H1 (cell line): ENCODE results near the gene PIK3R6. TPM values are rescaled to one million over a fixed set of nuclear protein-coding genes. Genes with fewer than 3 reads are reported as not detected.

Source experiments
- CTCF ChIA-PET: fragments of 300-600 bp; sonication (Branson Sonifier 250); formaldehyde crosslinking; loops from one replicate; lab custom pipeline; 2021; ENCODE audit not compliant: partially characterized antibody; lab: Charles Lee
- POLR2A ChIA-PET: fragments of 300-600 bp; sonication (Branson Sonifier 250); formaldehyde crosslinking; loops from one replicate; lab custom pipeline; 2021; ENCODE audit warnings: inconsistent platforms; ENCODE audit not compliant: partially characterized antibody; lab: Charles Lee
- DNase-seq, 2 experiments: peaks; one replicate each; pipeline versions ENCODE4 v3.0.0 to v3.0.0-alpha.2; 2010 to 2022; ENCODE audit warnings: low spot score in 2 of 2, low read depth in 1 of 2, mixed read lengths in 1 of 2
- FAIRE-seq: peaks from 2 replicates; lab custom pipeline; 2011; peaks lifted over from hg19 to GRCh38; lab: Jason Lieb, UNC
- H2AFZ ChIP-seq: 2 replicates; pipeline ENCODE4 v1.8.1; 2012; ENCODE audit warnings: low read length, inconsistent platforms
- H2AK5ac ChIP-seq: 2 replicates; pipeline ENCODE4 v1.6.1; 2013; ENCODE audit warnings: low read depth, low read length
- H2BK120ac ChIP-seq: replicated peaks from 2 replicates; pipeline ENCODE3; 2013; ENCODE audit warnings: low read depth, low read length, inconsistent platforms
- H2BK12ac ChIP-seq: 2 replicates; pipeline ENCODE4 v1.6.1; 2013; ENCODE audit warnings: low read depth, low read length
- H2BK15ac ChIP-seq: 2 replicates; pipeline ENCODE4 v1.6.1; 2013; ENCODE audit warnings: low read length
- H2BK20ac ChIP-seq: 2 replicates; pipeline ENCODE4 v1.6.1; 2013; ENCODE audit warnings: low read length
- H2BK5ac ChIP-seq: 2 replicates; pipeline ENCODE4 v1.6.1; 2013; ENCODE audit warnings: low read depth, low read length
- H3K14ac ChIP-seq: 2 replicates; pipeline ENCODE4 v1.6.1; 2013; ENCODE audit warnings: inconsistent platforms; ENCODE audit not compliant: insufficient read length
- H3K18ac ChIP-seq: 2 replicates; pipeline ENCODE4 v1.6.1; 2013; ENCODE audit warnings: low read length; ENCODE audit errors: extremely low read depth
- H3K23ac ChIP-seq: 2 replicates; pipeline ENCODE4 v1.6.1; 2013; ENCODE audit warnings: inconsistent platforms; ENCODE audit not compliant: insufficient read length
- H3K23me2 ChIP-seq: 2 replicates; pipeline ENCODE4 v1.6.1; 2013; ENCODE audit warnings: low read depth, low read length
- H3K27ac ChIP-seq: 2 replicates; pipeline ENCODE4 v1.6.1; 2011; ENCODE audit warnings: low read depth, low read length, inconsistent platforms
- H3K27me3 ChIP-seq, 4 experiments: replicated peaks in 1 of 4; 1 replicate in 1 of 4; 2 replicates in 3 of 4; pipeline versions ENCODE4 v1.6.1 to v1.8.1; 2011 to 2013; ENCODE audit warnings: low read length in 3 of 4, mild to moderate bottlenecking in 3 of 4, inconsistent platforms in 2 of 4, mixed read lengths in 2 of 4, moderate library complexity in 1 of 4; ENCODE audit not compliant: control insufficient read depth in 3 of 4, insufficient read depth in 3 of 4; ENCODE audit errors: extremely low read depth in 1 of 4
- H3K36me3 ChIP-seq, 4 experiments: 2 replicates each; pipeline versions ENCODE4 v1.6.1 to v1.8.1; 2011 to 2013; ENCODE audit warnings: mild to moderate bottlenecking in 4 of 4, low read length in 3 of 4, moderate library complexity in 2 of 4, control low read depth in 1 of 4, inconsistent platforms in 1 of 4; ENCODE audit not compliant: insufficient read depth in 4 of 4, control insufficient read depth in 2 of 4
- H3K4ac ChIP-seq: replicated peaks from 2 replicates; pipeline ENCODE3; 2013; ENCODE audit warnings: low read length, low read depth, mixed read lengths, inconsistent platforms; ENCODE audit not compliant: insufficient read length
- H3K4me1 ChIP-seq, 4 experiments: replicated peaks in 1 of 4; 1 replicate in 1 of 4; 2 replicates in 3 of 4; pipeline versions ENCODE4 v1.6.1 to v1.8.1; 2011 to 2013; ENCODE audit warnings: low read length in 3 of 4, inconsistent platforms in 2 of 4, mixed read lengths in 1 of 4; ENCODE audit not compliant: insufficient read depth in 4 of 4, control insufficient read depth in 3 of 4
- H3K4me2 ChIP-seq, 2 experiments: 2 replicates each; pipeline versions ENCODE4 v1.6.1 to v1.8.1; 2011 to 2013; ENCODE audit warnings: low read depth in 2 of 2, low read length in 2 of 2, control low read depth in 1 of 2, inconsistent platforms in 1 of 2, mild to moderate bottlenecking in 1 of 2; ENCODE audit not compliant: insufficient read depth in 1 of 2
- H3K4me3 ChIP-seq, 4 experiments: fragments of 200-600, 300-600 bp in 1 of 4; sonication (generic), shearing (Covaris generic), sonication (Bioruptor Twin) in 1 of 4; 2 replicates each; pipeline versions ENCODE4 v1.5.1 to v1.8.1; 2011 to 2016; ENCODE audit warnings: low read length in 4 of 4, low read depth in 3 of 4, control low read depth in 2 of 4, inconsistent platforms in 2 of 4, mild to moderate bottlenecking in 2 of 4, mixed read lengths in 1 of 4, moderate library complexity in 1 of 4; ENCODE audit not compliant: insufficient read depth in 2 of 4; ENCODE audit errors: extremely low read depth in 1 of 4
- H3K56ac ChIP-seq: replicated peaks from 2 replicates; pipeline ENCODE3; 2013; ENCODE audit warnings: low read depth, mild to moderate bottlenecking, mixed read lengths, low read length, inconsistent platforms; ENCODE audit not compliant: insufficient read length
- H3K79me1 ChIP-seq: 2 replicates; pipeline ENCODE4 v1.6.1; 2013; ENCODE audit warnings: low read depth, low read length, control low read depth
- H3K79me2 ChIP-seq, 2 experiments: 2 replicates each; pipeline versions ENCODE4 v1.6.1 to v1.8.1; 2012 to 2013; ENCODE audit warnings: low read length in 2 of 2, mild to moderate bottlenecking in 2 of 2, inconsistent platforms in 1 of 2; ENCODE audit not compliant: insufficient read depth in 2 of 2, control insufficient read depth in 1 of 2
- H3K9ac ChIP-seq, 4 experiments: replicated peaks in 1 of 4; 1 replicate in 1 of 4; 2 replicates in 3 of 4; pipeline versions ENCODE4 v1.6.1 to v1.8.1; 2011 to 2013; ENCODE audit warnings: low read depth in 3 of 4, low read length in 3 of 4, control low read depth in 2 of 4, mild to moderate bottlenecking in 2 of 4, moderate library complexity in 2 of 4, inconsistent platforms in 1 of 4; ENCODE audit errors: extremely low read depth in 1 of 4
- H3K9me3 ChIP-seq, 2 experiments: 2 replicates each; pipeline versions ENCODE4 v1.6.1 to v1.8.1; 2012 to 2013; ENCODE audit warnings: mild to moderate bottlenecking in 2 of 2, moderate library complexity in 2 of 2, control low read depth in 1 of 2, inconsistent platforms in 1 of 2, low read depth in 1 of 2, low read length in 1 of 2, mixed read lengths in 1 of 2; ENCODE audit not compliant: insufficient read depth in 2 of 2
- H4K20me1 ChIP-seq, 2 experiments: replicated peaks in 1 of 2; 2 replicates each; pipeline versions ENCODE3 to v1.8.1; 2011 to 2013; ENCODE audit warnings: inconsistent platforms in 2 of 2, low read length in 2 of 2, mild to moderate bottlenecking in 1 of 2; ENCODE audit not compliant: insufficient read depth in 2 of 2, control insufficient read depth in 1 of 2
- H4K5ac ChIP-seq: 2 replicates; pipeline ENCODE4 v1.6.1; 2013; ENCODE audit warnings: low read length, low read depth, mixed read lengths, inconsistent platforms; ENCODE audit not compliant: insufficient read length
- H4K8ac ChIP-seq: 2 replicates; pipeline ENCODE4 v1.8.0; 2013; ENCODE audit warnings: mild to moderate bottlenecking, moderate library complexity, low read length, inconsistent platforms; ENCODE audit not compliant: insufficient read depth; ENCODE audit errors: extremely low read depth
- H4K91ac ChIP-seq: replicated peaks from 2 replicates; pipeline ENCODE3; 2013; ENCODE audit warnings: low read length, mixed read lengths, inconsistent platforms; ENCODE audit not compliant: insufficient read length
- BRCA1 ChIP-seq: IDR thresholded peaks from 2 replicates; pipeline ENCODE4 v1.6.1; 2012; ENCODE audit warnings: low read depth, low read length, improper control_type of control experiment
- CBX5 ChIP-seq: fragments of 300-800, 300-1000 bp; sonication (generic); IDR thresholded peaks from 2 replicates; pipeline ENCODE4 v1.7.1; 2016; ENCODE audit warnings: antibody characterized with exemption, low read length, low read depth
- CHD2 ChIP-seq: IDR thresholded peaks from 2 replicates; pipeline ENCODE4 v1.6.1; 2012; ENCODE audit warnings: low read length, improper control_type of control experiment
- CREB1 ChIP-seq: IDR thresholded peaks from 2 replicates; pipeline ENCODE4 v1.6.1; 2012; ENCODE audit warnings: inconsistent platforms
- EGR1 ChIP-seq: IDR thresholded peaks from 2 replicates; pipeline ENCODE4 v1.6.1; 2011; ENCODE audit warnings: low read depth, low read length, borderline replicate concordance
- GTF2F1 ChIP-seq: IDR thresholded peaks from 2 replicates; pipeline ENCODE4 v1.6.1; 2012; ENCODE audit warnings: low read depth, low read length, improper control_type of control experiment, borderline replicate concordance
- RFX5 ChIP-seq: IDR thresholded peaks from 2 replicates; pipeline ENCODE4 v1.6.1; 2011; ENCODE audit warnings: low read depth, low read length, improper control_type of control experiment, borderline replicate concordance
- SAP30 ChIP-seq: fragments of 300-600 bp; sonication (generic); IDR thresholded peaks from 2 replicates; pipeline ENCODE4 v1.7.1; 2012; ENCODE audit warnings: low read length, moderate library complexity, mild to moderate bottlenecking, inconsistent platforms; ENCODE audit not compliant: insufficient read depth, insufficient replicate concordance
- SIRT6 ChIP-seq: IDR thresholded peaks from one replicate; pipeline ENCODE4 v1.7.1; 2012; ENCODE audit warnings: low read length, inconsistent platforms
- TBP ChIP-seq: IDR thresholded peaks from 2 replicates; pipeline ENCODE4 v1.6.1; 2011; ENCODE audit warnings: low read depth, low read length, improper control_type of control experiment
- WGBS, 2 experiments: shearing (Covaris generic) in 1 of 2; methylation state at CpG; one replicate each; pipeline versions ENCODE4 v1.1.6 to v1.1.7; 2013 to 2015; ENCODE audit warnings: low lambda C conversion rate in 2 of 2, mixed read lengths in 2 of 2, inconsistent platforms in 1 of 2, low coverage in 1 of 2, missing lambda C conversion rate in 1 of 2; ENCODE audit not compliant: insufficient replicate concordance in 2 of 2, insufficient coverage in 1 of 2, insufficient read length in 1 of 2; ENCODE audit errors: extremely low coverage in 1 of 2, missing lambda C conversion rate in 1 of 2; 5-methylcytosine and 5-hydroxymethylcytosine counted together
- polyA plus RNA-seq, 7 experiments: library from polyadenylated mRNA; depleted of rRNA in 3 of 7; stranded (reverse) in 5 of 7; unstranded in 2 of 7; fragments of >200 nt in 5 of 7; fragments of 200-250 nt in 2 of 7; gene quantifications; 1 replicate in 5 of 7; 2 replicates in 1 of 7; 4 replicates in 1 of 7; pipeline versions ENCODE4 v1.2.1 to v1.2.3, GENCODE V29; 2011 to 2013; ENCODE audit warnings: missing spikeins in 2 of 7, mixed read lengths in 2 of 7
- total RNA-seq: library from RNA; stranded (reverse); fragmentation: NEBNext Ultra II Directional; extraction: Animal tissue kit (Norgen Biotek cat#: 25700); gene quantifications from 2 replicates; pipeline ENCODE4 v1.2.1, GENCODE V29; 2021
- TF ChIP-seq, protein P1 (sequence below): IDR thresholded peaks from 2 replicates; pipeline ENCODE4 v1.6.1; 2011; ENCODE audit warnings: low read length, improper control_type of control experiment
- TF ChIP-seq, protein P2 (sequence below): IDR thresholded peaks from 2 replicates; pipeline ENCODE4 v1.6.1; 2011; ENCODE audit warnings: low read depth, mild to moderate bottlenecking, low read length; ENCODE audit not compliant: insufficient read depth

PIK3R6 gene
- total and polyA plus RNA-seq, 2 of the 8 experiments (the other 6 are each of a cell fraction or from before 2014, with no cell fraction given), result 0.24 to 1.2 TPM

DNA sequence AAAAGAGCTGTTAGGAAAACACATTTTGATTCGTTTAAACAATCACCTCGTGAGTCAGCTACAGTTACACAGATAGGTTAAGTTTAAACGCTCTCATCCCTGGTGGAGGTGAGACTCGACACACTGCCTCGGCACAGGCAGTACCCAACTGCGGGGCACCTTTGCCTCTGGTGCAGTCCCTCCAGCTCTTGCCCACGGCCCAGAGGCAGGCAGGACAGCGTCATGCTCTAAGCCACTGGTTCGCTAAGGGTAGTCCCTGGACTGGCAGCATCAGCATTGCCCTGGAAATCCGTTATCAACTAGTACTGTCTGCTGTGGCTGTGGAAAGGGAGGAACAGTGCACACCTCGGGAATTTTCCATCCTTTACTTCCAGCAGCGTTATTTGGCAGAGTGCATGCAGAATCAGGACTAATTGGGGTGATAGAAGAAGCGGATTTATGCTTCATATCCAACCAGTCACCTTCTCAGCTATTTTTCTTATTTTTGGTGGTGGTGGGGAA, 3.7 kb upstream of the PIK3R6 start:
- H3K4me1 ChIP-seq, result peaks cover 0 to 9% (median 7%) of the 10 kb centered on the region in 4 experiments; a peak in 6 of 7 replicates
- no peak overlapping the region for H4K5ac ChIP-seq
- no peak overlapping the region for H3K9ac ChIP-seq
- H4K20me1 ChIP-seq, result no peaks in the 10 kb centered on the region
- no peaks in the 10 kb centered on the region for H3K9me3 ChIP-seq
- FAIRE-seq, result no peak
- H3K18ac ChIP-seq, result peak overlapping the region; percentile 5; the same call in 1 of the 2 replicates
- peak overlapping the region; percentile 48 for H4K91ac ChIP-seq
- H3K14ac ChIP-seq, result no peak overlapping the region
- H4K8ac ChIP-seq, result no peak overlapping the region
- DNase-seq, result no peak
- H2BK20ac ChIP-seq, result no peak overlapping the region
- H3K27ac ChIP-seq, result no peak overlapping the region
- no peak overlapping the region for H3K4me3 ChIP-seq
- ChIA-PET CTCF (interaction anchor here (1.4 to 2.5 kb wide), 4 partner anchors 11 to 24 kb away, joined by 4 to 11 read pairs (median 6); no protein-coding TSS in a partner anchor), POLR2A (interaction anchor here (0.6 to 1.1 kb wide), 2 partner anchors 35 to 235 kb away, joined by 3 to 4 read pairs; no protein-coding TSS in a partner anchor)
- no peaks in the 10 kb centered on the region for H3K36me3 ChIP-seq
- H3K4ac ChIP-seq, result no peak overlapping the region
- 86% methylated on average over 13 of the region's 13 CpGs; no CpG with 5 or more reads in 1 of the 2 experiments for WGBS, 2 experiments
- no peak overlapping the region for H2AK5ac ChIP-seq
- H2BK15ac ChIP-seq, result no peak overlapping the region
- no peak overlapping the region for H2AFZ ChIP-seq
- no peak overlapping the region; the same call in 1 of the 2 replicates for H2BK12ac ChIP-seq
- no peaks in the 10 kb centered on the region for H3K23me2 ChIP-seq
- H2BK5ac ChIP-seq, result no peak overlapping the region
- H3K79me1 ChIP-seq, result no peaks in the 10 kb centered on the region
- H2BK120ac ChIP-seq, result no peak overlapping the region
- H3K79me2 ChIP-seq, result no peaks in the 10 kb centered on the region
- H3K4me2 ChIP-seq, result no peak overlapping the region
- peaks cover 0 to 2% (median 0%) of the 10 kb centered on the region in 4 experiments; a peak in 2 of 7 replicates for H3K27me3 ChIP-seq
- no peak overlapping the region for H3K56ac ChIP-seq
- no peak overlapping the region for H3K23ac ChIP-seq
- no peak for TF ChIP-seq BRCA1
- TF ChIP-seq RFX5, result no peak
- TF ChIP-seq EGR1, result no peak
- TF ChIP-seq CREB1, result no peak
- TF ChIP-seq CBX5, result no peak
- no peak for TF ChIP-seq SAP30
- TF ChIP-seq, protein P1, sequence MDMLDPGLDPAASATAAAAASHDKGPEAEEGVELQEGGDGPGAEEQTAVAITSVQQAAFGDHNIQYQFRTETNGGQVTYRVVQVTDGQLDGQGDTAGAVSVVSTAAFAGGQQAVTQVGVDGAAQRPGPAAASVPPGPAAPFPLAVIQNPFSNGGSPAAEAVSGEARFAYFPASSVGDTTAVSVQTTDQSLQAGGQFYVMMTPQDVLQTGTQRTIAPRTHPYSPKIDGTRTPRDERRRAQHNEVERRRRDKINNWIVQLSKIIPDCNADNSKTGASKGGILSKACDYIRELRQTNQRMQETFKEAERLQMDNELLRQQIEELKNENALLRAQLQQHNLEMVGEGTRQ, result no peak
- TF ChIP-seq SIRT6, result no peak
- no peak for TF ChIP-seq GTF2F1
- TF ChIP-seq CHD2, result no peak
- TF ChIP-seq, protein P2, sequence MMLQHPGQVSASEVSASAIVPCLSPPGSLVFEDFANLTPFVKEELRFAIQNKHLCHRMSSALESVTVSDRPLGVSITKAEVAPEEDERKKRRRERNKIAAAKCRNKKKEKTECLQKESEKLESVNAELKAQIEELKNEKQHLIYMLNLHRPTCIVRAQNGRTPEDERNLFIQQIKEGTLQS, result no peak
- TF ChIP-seq TBP, result no peak
